Measurements from ENCODE around the gene XKR7. TPM values are rescaled to one million over a fixed set of nuclear protein-coding genes. Genes with fewer than 3 reads are reported as not detected.

XKR7 gene
- polyA plus RNA-seq, 1 donor (not counting 4 experiments of a cell fraction or from before 2014, with no cell fraction given), result not detected

DNA sequence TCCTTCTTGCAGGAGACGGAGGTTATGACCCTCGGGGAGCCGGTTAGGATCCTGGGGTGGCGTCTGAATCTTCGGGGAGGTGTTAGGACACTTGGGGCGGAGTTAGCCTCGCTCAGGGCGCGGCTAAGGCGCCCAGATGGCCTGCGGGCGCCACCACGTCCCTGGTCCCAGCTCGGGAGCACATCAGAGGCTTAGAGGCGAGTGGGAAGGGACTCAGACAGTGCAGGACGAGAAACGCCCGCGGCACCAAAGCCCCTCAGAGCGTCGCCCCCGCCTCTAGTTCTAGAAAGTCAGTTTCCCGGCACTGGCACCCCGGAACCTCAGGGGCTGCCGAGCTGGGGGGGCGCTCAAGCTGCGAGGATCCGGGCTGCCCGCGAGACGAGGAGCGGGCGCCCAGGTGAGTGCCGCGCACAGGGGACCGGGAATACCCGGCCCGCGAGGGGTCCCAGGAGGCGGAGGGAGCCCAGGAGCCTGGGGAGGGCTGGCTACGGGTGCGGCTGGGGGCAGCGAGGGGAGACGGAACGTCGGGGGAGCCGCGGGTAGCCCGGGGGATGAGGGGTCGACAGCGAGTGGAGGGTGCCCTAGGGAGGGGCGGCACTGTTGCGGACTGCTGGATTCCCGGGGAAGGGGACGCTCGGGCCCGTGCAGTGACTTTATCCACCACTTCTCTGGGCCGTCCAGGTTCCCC is 84.3 kb downstream of the XKR7 start, which contains the start of gene HCK:
Gene HCK (plus strand): TSS at position 153 of the 688 bp plus-strand sequence.
- Histone ChIP-seq H3K9ac (ENCODE audit: control insufficient read depth, extremely low read depth, insufficient read depth, low read length) (no peak within 1 kb of the TSS), H3K27ac (ENCODE audit: control insufficient read depth, insufficient read depth, low read length) (no peak within 1 kb of the TSS), H3K36me3 (ENCODE audit: control insufficient read depth in 2 of 2, extremely low read depth in 1 of 2, insufficient read depth in 2 of 2, low read length in 2 of 2) (no peaks in the 10 kb centered on the region), H3K27me3 (ENCODE audit: control insufficient read depth, extremely low read depth, insufficient read depth, low read length) (peaks cover 45% of the 10 kb centered on the region), H3K4me2 (ENCODE audit: control insufficient read depth, extremely low read depth, insufficient read depth, low read depth, low read length) (no peak within 1 kb of the TSS), H4K20me1 (ENCODE audit: control insufficient read depth, extremely low read depth, insufficient read depth, low read length) (no peaks in the 10 kb centered on the region), H3K79me2 (ENCODE audit: control insufficient read depth, insufficient read depth, low read length) (no peaks in the 10 kb centered on the region), H2AFZ (ENCODE audit: control insufficient read depth, low read length) (no peak within 1 kb of the TSS), H3K9me3 (ENCODE audit: control insufficient read depth, low read depth, low read length) (no peaks in the 10 kb centered on the region), H3K9me1 (ENCODE audit: control insufficient read depth, extremely low read depth, insufficient read depth, low read length) (no peaks in the 10 kb centered on the region), H3K4me3 (ENCODE audit: control insufficient read depth in 2 of 3, extremely low read depth in 1 of 3, insufficient read depth in 2 of 3, low read depth in 1 of 3, low read length in 3 of 3) (no peak within 1 kb of the TSS), H3K4me1 (ENCODE audit: control insufficient read depth, extremely low read depth, insufficient read depth, low read length) (no peaks in the 10 kb centered on the region)
- no peak for DNase-seq (ENCODE audit: low read depth, low spot score)
- FAIRE-seq, result no peak
- peak; percentile 54 for TF ChIP-seq EZH2 (IDR thresholded peaks at IDR 0.05; ENCODE audit: low read length)
- TF ChIP-seq, protein P1, sequence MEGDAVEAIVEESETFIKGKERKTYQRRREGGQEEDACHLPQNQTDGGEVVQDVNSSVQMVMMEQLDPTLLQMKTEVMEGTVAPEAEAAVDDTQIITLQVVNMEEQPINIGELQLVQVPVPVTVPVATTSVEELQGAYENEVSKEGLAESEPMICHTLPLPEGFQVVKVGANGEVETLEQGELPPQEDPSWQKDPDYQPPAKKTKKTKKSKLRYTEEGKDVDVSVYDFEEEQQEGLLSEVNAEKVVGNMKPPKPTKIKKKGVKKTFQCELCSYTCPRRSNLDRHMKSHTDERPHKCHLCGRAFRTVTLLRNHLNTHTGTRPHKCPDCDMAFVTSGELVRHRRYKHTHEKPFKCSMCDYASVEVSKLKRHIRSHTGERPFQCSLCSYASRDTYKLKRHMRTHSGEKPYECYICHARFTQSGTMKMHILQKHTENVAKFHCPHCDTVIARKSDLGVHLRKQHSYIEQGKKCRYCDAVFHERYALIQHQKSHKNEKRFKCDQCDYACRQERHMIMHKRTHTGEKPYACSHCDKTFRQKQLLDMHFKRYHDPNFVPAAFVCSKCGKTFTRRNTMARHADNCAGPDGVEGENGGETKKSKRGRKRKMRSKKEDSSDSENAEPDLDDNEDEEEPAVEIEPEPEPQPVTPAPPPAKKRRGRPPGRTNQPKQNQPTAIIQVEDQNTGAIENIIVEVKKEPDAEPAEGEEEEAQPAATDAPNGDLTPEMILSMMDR (optimal IDR thresholded peaks at IDR 0.05 in 1 of 3, IDR thresholded peaks at IDR 0.05 in 1 of 3, conservative IDR thresholded peaks at IDR 0.05 in 1 of 3; ENCODE audit: extremely low read depth in 1 of 3, insufficient read depth in 2 of 3, low read length in 3 of 3), result no peak
- dilution Hi-C loops (cut with MboI; ENCODE audit: extremely low pct_ligation_motif_present, low sequenced_read_pairs), result no loop called here

GRCh38 chr20:32052778-32053362 is 84.9 kb downstream of the XKR7 start:
- Histone ChIP-seq H4K20me1 (ENCODE audit: control insufficient read depth, extremely low read depth, insufficient read depth, low read length) (no peaks in the 10 kb centered on the region), H3K27ac (ENCODE audit: control insufficient read depth, insufficient read depth, low read length) (no peak overlapping the region), H3K79me2 (ENCODE audit: control insufficient read depth, insufficient read depth, low read length) (no peaks in the 10 kb centered on the region), H3K4me1 (ENCODE audit: control insufficient read depth, extremely low read depth, insufficient read depth, low read length) (no peaks in the 10 kb centered on the region), H3K9me1 (ENCODE audit: control insufficient read depth, extremely low read depth, insufficient read depth, low read length) (no peaks in the 10 kb centered on the region), H3K36me3 (ENCODE audit: control insufficient read depth in 2 of 2, extremely low read depth in 1 of 2, insufficient read depth in 2 of 2, low read length in 2 of 2) (no peaks in the 10 kb centered on the region), H3K9me3 (ENCODE audit: control insufficient read depth, low read depth, low read length) (no peaks in the 10 kb centered on the region), H3K27me3 (ENCODE audit: control insufficient read depth, extremely low read depth, insufficient read depth, low read length) (peaks cover 47% of the 10 kb centered on the region), H3K4me2 (ENCODE audit: control insufficient read depth, extremely low read depth, insufficient read depth, low read depth, low read length) (no peak overlapping the region), H3K9ac (ENCODE audit: control insufficient read depth, extremely low read depth, insufficient read depth, low read length) (no peak overlapping the region), H2AFZ (ENCODE audit: control insufficient read depth, low read length) (no peak overlapping the region), H3K4me3 (ENCODE audit: control insufficient read depth in 2 of 3, extremely low read depth in 1 of 3, insufficient read depth in 2 of 3, low read depth in 1 of 3, low read length in 3 of 3) (no peak overlapping the region)
- dilution Hi-C loops (cut with MboI; ENCODE audit: extremely low pct_ligation_motif_present, low sequenced_read_pairs), result no loop called here
- peak; percentile 77 for TF ChIP-seq EZH2 (IDR thresholded peaks at IDR 0.05; ENCODE audit: low read length)
- TF ChIP-seq, protein P1 (optimal IDR thresholded peaks at IDR 0.05 in 1 of 3, IDR thresholded peaks at IDR 0.05 in 1 of 3, conservative IDR thresholded peaks at IDR 0.05 in 1 of 3; ENCODE audit: extremely low read depth in 1 of 3, insufficient read depth in 2 of 3, low read length in 3 of 3), result no peak
- FAIRE-seq, result no peak
- no peak for DNase-seq (ENCODE audit: low read depth, low spot score)

Small RNAs within 50 kb of the gene (small RNA-seq; reads per million reads assigned to genes)
- gene RNA5SP481 (ENCODE audit: insufficient read length in 3 of 3, low read depth in 3 of 3, low replicate concordance in 1 of 3), result 0 to 0.50 (median 0.33) reads per million in 3 experiments
- 0 reads per million in 3 experiments for gene RNA5SP482 (ENCODE audit: insufficient read length in 3 of 3, low read depth in 3 of 3, low replicate concordance in 1 of 3)

Other genes with a start within 250 kb of the XKR7 start
- 90.0 to 142 TPM (median 109 TPM) in 3 replicates for gene BCL2L1, start 245.3 kb upstream of the XKR7 start, polyA plus RNA-seq
- 7.1 to 32.5 TPM (median 31.5 TPM) in 3 replicates for gene TPX2, start 228.9 kb upstream of the XKR7 start, polyA plus RNA-seq
- gene MYLK2, start 148.8 kb upstream of the XKR7 start, polyA plus RNA-seq, result 0.02 to 0.05 TPM in 2 of 3 replicates, not detected in the other
- gene FOXS1, start 122.5 kb upstream of the XKR7 start, polyA plus RNA-seq, result not detected in 3 replicates
- not detected in 3 replicates for gene DUSP15, start 97.6 kb upstream of the XKR7 start, polyA plus RNA-seq
- gene TTLL9, start 97.5 kb upstream of the XKR7 start, polyA plus RNA-seq, result 0.10 to 0.13 TPM in 2 of 3 replicates, not detected in the other
- 15.3 to 17.5 TPM (median 15.7 TPM) in 3 replicates for gene PDRG1, start 16.1 kb upstream of the XKR7 start, polyA plus RNA-seq
- gene CCM2L, start 42.3 kb downstream of the XKR7 start, polyA plus RNA-seq, result not detected in 3 replicates
- gene HCK, start 84.1 kb downstream of the XKR7 start, polyA plus RNA-seq, result 0.03 TPM in 1 of 3 replicates, not detected in the others
- 49.4 to 65.5 TPM (median 62.2 TPM) in 3 replicates for gene TM9SF4, start 141.6 kb downstream of the XKR7 start, polyA plus RNA-seq
- gene PLAGL2, start 239.6 kb downstream of the XKR7 start, polyA plus RNA-seq, result 4.2 to 4.3 TPM (median 4.2 TPM) in 3 replicates
- 25.1 to 37.3 TPM (median 26.1 TPM) in 3 replicates for gene POFUT1, start 239.7 kb downstream of the XKR7 start, polyA plus RNA-seq

Measured in keratinocyte (primary cell).